Muscle of back (tissue), 11 donors: ENCODE measurements around the gene NBPF11. TPM values are rescaled to one million over a fixed set of nuclear protein-coding genes. Genes with fewer than 3 reads are reported as not detected.
"Not testable (repeated sequence)": the region's sequence is repeated elsewhere in the genome, so short reads cannot be mapped to it uniquely, and the experiment has no call there.

Experiments used
- DNase-seq, 3 donors: peaks; one replicate each; pipeline versions ENCODE4 v3.0.0 to v3.0.0-alpha.2; 2013
- polyA plus RNA-seq, 10 donors: library from polyadenylated mRNA; unstranded; fragments of 120-200 nt; gene quantifications; one replicate each; pipeline ENCODE4 v1.2.1, GENCODE V29; 2013; ENCODE audit not compliant: insufficient read length in 10 of 10

Gene NBPF11
- polyA plus RNA-seq, 10 donors = 12.1 to 25.1 (median 19.3) TPM

DNA sequence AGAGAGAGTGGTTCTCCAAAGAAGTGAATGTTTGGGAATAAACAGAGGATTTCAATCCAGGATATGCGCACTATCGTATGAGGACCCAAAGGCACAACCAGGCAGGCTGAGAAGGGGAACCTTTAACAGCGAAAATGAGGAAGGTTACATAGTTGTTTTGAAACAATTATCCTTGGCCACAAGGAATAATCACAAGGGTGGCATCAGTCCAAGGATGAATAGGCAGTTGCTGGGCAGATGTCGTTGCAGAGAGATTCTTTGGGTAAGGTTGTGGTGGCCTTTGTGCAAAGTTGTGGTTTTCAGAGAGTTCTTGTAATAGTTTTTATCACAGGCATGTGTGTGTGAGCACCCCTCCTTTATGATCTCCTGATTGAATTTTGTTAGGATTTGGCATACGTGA lies 94.7 kb downstream of the NBPF11 start:
- DNase-seq = not testable (repeated sequence)

Other genes with a start within 250 kb of the NBPF11 start
- gene GJA8, start 249.5 kb downstream of the NBPF11 start, polyA plus RNA-seq = not detected
- 10 to 100 TPM; 15.3 to 26.8 (median 18.9) TPM for gene GPR89B, start 223.9 kb downstream of the NBPF11 start, polyA plus RNA-seq